Nephron (organoid): ENCODE data around the gene COL8A2.

ENCODE experiments used
- H3K27ac Mint-ChIP-seq, 3 experiments: 2 replicates each; pipeline ENCODE4 v1.8.0; 2020; ENCODE audit warnings: mixed read lengths in 3 of 3, mild to moderate bottlenecking in 2 of 3, moderate library complexity in 1 of 3
- H3K27me3 Mint-ChIP-seq: 2 replicates; pipeline ENCODE4 v1.8.0; 2021; ENCODE audit warnings: low read depth, mild to moderate bottlenecking, moderate library complexity, mixed read lengths
- H3K36me3 Mint-ChIP-seq: 2 replicates; pipeline ENCODE4 v1.8.0; 2020; ENCODE audit warnings: low read depth, mixed read lengths
- H3K4me1 Mint-ChIP-seq: 2 replicates; pipeline ENCODE4 v1.8.0; 2020; ENCODE audit warnings: mixed read lengths
- H3K4me3 Mint-ChIP-seq, 3 experiments: 2 replicates each; pipeline ENCODE4 v1.8.0; 2020; ENCODE audit warnings: mild to moderate bottlenecking in 3 of 3, mixed read lengths in 3 of 3, moderate library complexity in 2 of 3
- H3K9me3 Mint-ChIP-seq: 2 replicates; pipeline ENCODE4 v1.8.0; 2020; ENCODE audit warnings: mixed read lengths
- CTCF ChIP-seq, 3 experiments: fragments of 200-600 bp; sonication (generic); IDR thresholded peaks; one replicate each; pipeline ENCODE4 v1.5.0; 2021; ENCODE audit warnings: antibody characterized with exemption in 3 of 3; ENCODE audit not compliant: unreplicated experiment in 3 of 3

COL8A2 gene

DNA sequence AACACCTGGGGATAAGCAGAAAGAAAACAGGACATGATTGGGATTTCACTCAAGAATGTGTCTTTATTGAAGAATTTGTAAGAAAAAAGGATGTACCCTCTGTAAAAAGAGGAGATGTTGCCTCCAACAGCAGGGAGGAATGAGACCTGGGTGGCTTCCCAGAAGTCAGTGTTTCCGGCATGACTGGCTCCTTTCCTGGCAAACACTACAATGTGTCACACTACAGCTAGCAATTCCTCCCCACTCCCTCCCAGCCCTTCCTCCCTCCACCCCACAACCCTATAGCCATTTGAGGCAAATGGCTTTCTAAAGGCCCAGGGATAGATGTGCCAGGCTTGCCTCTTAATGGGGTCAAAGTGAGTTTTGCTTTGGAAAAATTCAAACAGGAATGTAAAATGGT lies 11.5 kb upstream of the COL8A2 start:
- TF ChIP-seq CTCF (IDR thresholded peaks at IDR 0.05; ENCODE audit: unreplicated experiment in 3 of 3), result no peak
- no peaks in the 10 kb centered on the region for H3K9me3 Mint-ChIP-seq
- H3K4me3 Mint-ChIP-seq, result no peak overlapping the region
- no peaks in the 10 kb centered on the region for H3K27me3 Mint-ChIP-seq
- H3K4me1 Mint-ChIP-seq, result peaks cover 17% of the 10 kb centered on the region
- H3K36me3 Mint-ChIP-seq, result peaks cover 21% of the 10 kb centered on the region
- no peak overlapping the region for H3K27ac Mint-ChIP-seq

DNA sequence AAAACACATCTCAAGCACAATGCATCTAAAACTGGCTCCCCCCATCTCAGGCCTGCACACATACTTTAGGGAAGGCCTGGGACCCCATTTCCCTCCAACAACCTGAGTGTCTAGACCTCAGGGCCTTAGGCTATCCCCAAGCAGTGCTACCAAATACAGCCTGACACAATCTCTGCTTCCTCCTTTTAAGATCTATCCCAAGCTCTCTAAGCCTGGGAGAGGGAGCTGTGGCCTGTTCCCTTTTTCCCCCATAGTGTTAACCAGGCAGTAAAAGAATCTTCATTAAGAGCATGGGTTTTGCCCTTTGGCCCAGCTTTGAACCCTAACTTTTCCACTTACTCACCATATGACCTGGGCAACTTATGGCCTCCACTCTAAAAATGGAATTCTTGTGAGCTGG lies 10.8 kb upstream of the COL8A2 start:
- Mint-ChIP-seq H3K4me3 (no peak overlapping the region), H3K27ac (peak overlapping the region; percentile 23 to 78 (median 43)), H3K36me3 (peaks cover 21% of the 10 kb centered on the region), H3K4me1 (peaks cover 17% of the 10 kb centered on the region), H3K9me3 (no peaks in the 10 kb centered on the region), H3K27me3 (no peaks in the 10 kb centered on the region)
- no peak for TF ChIP-seq CTCF (IDR thresholded peaks at IDR 0.05; ENCODE audit: unreplicated experiment in 3 of 3)

DNA sequence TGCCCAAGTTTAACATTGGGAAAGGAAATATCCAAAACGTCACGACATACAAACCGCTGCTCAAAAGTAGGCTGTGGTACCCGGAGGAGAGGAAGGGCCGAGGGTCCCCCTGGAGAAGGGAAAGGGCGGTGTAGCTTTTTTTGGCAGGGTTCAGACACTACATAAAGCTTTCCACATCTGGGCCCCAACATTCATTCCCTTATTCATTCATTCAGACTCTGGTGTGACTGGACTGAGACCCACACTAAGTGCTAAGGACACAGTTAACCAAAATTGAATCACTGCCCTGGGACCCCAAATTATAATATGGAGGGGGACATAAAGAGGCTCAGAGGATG lies 10.3 kb upstream of the COL8A2 start:
- peaks cover 20% of the 10 kb centered on the region for H3K4me1 Mint-ChIP-seq
- no peaks in the 10 kb centered on the region for H3K27me3 Mint-ChIP-seq
- no peaks in the 10 kb centered on the region for H3K9me3 Mint-ChIP-seq
- H3K4me3 Mint-ChIP-seq, result no peak overlapping the region
- no peak for TF ChIP-seq CTCF (IDR thresholded peaks at IDR 0.05; ENCODE audit: unreplicated experiment in 3 of 3)
- H3K36me3 Mint-ChIP-seq, result peaks cover 21% of the 10 kb centered on the region
- peak overlapping the region in 2 of 3 experiments; percentile 43 to 78 for H3K27ac Mint-ChIP-seq

- Mint-ChIP-seq H3K27me3 (no peaks in the 10 kb centered on the region), H3K36me3 (peaks cover 17% of the 10 kb centered on the region), H3K9me3 (no peaks in the 10 kb centered on the region), H3K27ac (peak overlapping the region in 2 of 3 experiments; percentile 43 to 78), H3K4me1 (peaks cover 22% of the 10 kb centered on the region), H3K4me3 (no peak overlapping the region)
- TF ChIP-seq CTCF (IDR thresholded peaks at IDR 0.05; ENCODE audit: unreplicated experiment in 3 of 3), result peak; percentile 80 to 84 (median 81)
These were observed 9.7 kb upstream of the COL8A2 start for GRCh38 chr1:36134505-36135329.

DNA sequence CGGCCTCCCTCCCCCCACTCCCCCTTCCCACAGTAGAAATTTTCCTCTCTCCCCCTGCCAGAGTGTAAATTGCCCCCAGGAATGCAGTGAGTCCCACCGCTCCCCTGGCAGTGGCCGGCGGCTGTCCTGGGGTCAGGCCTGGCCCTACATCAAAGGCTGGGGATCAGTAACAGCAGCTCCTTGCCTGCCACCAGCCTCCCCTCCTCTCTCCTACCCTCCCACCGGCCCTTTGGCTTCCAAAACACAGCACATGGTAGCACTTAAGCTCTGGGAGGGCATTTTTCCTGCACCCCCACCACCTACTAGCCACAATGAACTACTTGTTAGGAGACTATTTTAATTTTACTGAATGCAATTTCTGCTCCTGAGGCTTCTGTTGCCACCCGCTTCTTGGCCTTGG lies 9.0 kb upstream of the COL8A2 start:
- H3K9me3 Mint-ChIP-seq, result no peaks in the 10 kb centered on the region
- peaks cover 22% of the 10 kb centered on the region for H3K4me1 Mint-ChIP-seq
- H3K27me3 Mint-ChIP-seq, result peaks cover 4% of the 10 kb centered on the region
- peak overlapping the region in 2 of 3 experiments; percentile 40 to 78 for H3K27ac Mint-ChIP-seq
- peaks cover 13% of the 10 kb centered on the region for H3K36me3 Mint-ChIP-seq
- no peak overlapping the region for H3K4me3 Mint-ChIP-seq
- TF ChIP-seq CTCF (IDR thresholded peaks at IDR 0.05; ENCODE audit: unreplicated experiment in 3 of 3), result no peak

DNA sequence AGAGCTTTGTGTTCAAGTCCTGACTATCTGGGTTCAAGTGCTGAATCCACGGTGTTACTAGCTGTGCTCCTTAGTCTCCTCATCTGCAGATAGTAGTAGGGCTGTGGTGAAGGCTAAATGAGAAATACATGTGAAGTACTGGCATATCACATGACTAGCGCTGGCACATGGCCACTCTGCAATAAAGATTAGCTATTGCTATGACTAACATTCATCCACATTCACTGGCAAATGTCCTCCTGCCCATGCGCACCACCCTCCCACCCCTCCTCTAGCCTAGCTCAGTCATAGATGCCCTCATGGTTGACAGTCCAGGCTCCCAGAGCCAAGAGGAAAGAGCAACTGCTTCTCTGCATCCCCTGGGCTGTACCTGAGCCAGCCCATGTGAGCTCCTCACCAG lies 8.5 kb upstream of the COL8A2 start:
- peaks cover 7% of the 10 kb centered on the region for H3K27me3 Mint-ChIP-seq
- peak overlapping the region in 1 of 3 experiments; percentile 40 for H3K27ac Mint-ChIP-seq
- TF ChIP-seq CTCF (IDR thresholded peaks at IDR 0.05; ENCODE audit: unreplicated experiment in 3 of 3), result no peak
- H3K4me1 Mint-ChIP-seq, result peaks cover 22% of the 10 kb centered on the region
- no peaks in the 10 kb centered on the region for H3K9me3 Mint-ChIP-seq
- no peak overlapping the region for H3K4me3 Mint-ChIP-seq
- H3K36me3 Mint-ChIP-seq, result peaks cover 11% of the 10 kb centered on the region
